Fibroblast of lung (primary cell): Measurements from ENCODE around the gene DKK3. TPM values are rescaled to one million over a fixed set of nuclear protein-coding genes. Genes with fewer than 3 reads are reported as not detected.
A peak's percentile ranks its signal among the peaks of the same experiment; 100 is the strongest.

ENCODE experiments used
- DNase-seq, 2 donors: peaks; one replicate each; pipeline versions ENCODE4 v3.0.0 to v3.0.0-alpha.2; 2010; ENCODE audit warnings: low read depth in 2 of 2
- H2AFZ ChIP-seq: 2 replicates; pipeline ENCODE4 v1.5.1; 2012; ENCODE audit warnings: low read length, control low read depth, inconsistent platforms
- H3K27ac ChIP-seq: 2 replicates; pipeline ENCODE4 v1.5.1; 2011; ENCODE audit warnings: low read length, control low read depth; ENCODE audit not compliant: insufficient read depth
- H3K27me3 ChIP-seq: 2 replicates; pipeline ENCODE4 v1.5.1; 2011; ENCODE audit warnings: mild to moderate bottlenecking, low read length; ENCODE audit not compliant: control insufficient read depth, insufficient read depth
- H3K36me3 ChIP-seq: 2 replicates; pipeline ENCODE4 v1.5.1; 2011; ENCODE audit warnings: low read length; ENCODE audit not compliant: control insufficient read depth, insufficient read depth
- H3K4me1 ChIP-seq: 2 replicates; pipeline ENCODE4 v1.5.1; 2011; ENCODE audit warnings: low read length; ENCODE audit not compliant: control insufficient read depth, insufficient read depth; ENCODE audit errors: extremely low read depth
- H3K4me2 ChIP-seq: 2 replicates; pipeline ENCODE4 v1.5.1; 2011; ENCODE audit warnings: low read length, control low read depth; ENCODE audit not compliant: insufficient read depth; ENCODE audit errors: extremely low read depth
- H3K4me3 ChIP-seq, 4 experiments: fragments of 200-600 bp in 1 of 4; sonication (generic) in 1 of 4; replicated peaks in 1 of 4; 2 replicates each; pipeline ENCODE4 v1.5.1; 2011 to 2016; ENCODE audit warnings: low read length in 4 of 4, low read depth in 3 of 4, mild to moderate bottlenecking in 3 of 4, control low read depth in 2 of 4, inconsistent platforms in 1 of 4, mixed read lengths in 1 of 4; ENCODE audit not compliant: insufficient read depth in 1 of 4; ENCODE audit errors: control extremely low read depth in 1 of 4
- H3K79me2 ChIP-seq: 2 replicates; pipeline ENCODE4 v1.5.1; 2012; ENCODE audit warnings: mild to moderate bottlenecking, low read length, inconsistent platforms; ENCODE audit not compliant: control insufficient read depth, insufficient read depth
- H3K9ac ChIP-seq: 2 replicates; pipeline ENCODE4 v1.5.1; 2011; ENCODE audit warnings: mild to moderate bottlenecking, low read length, control low read depth; ENCODE audit not compliant: insufficient read depth
- H3K9me3 ChIP-seq: 2 replicates; pipeline ENCODE4 v1.5.1; 2012; ENCODE audit warnings: low read depth, low read length; ENCODE audit not compliant: control insufficient read depth, insufficient read depth
- H4K20me1 ChIP-seq: 2 replicates; pipeline ENCODE4 v1.5.1; 2011; ENCODE audit warnings: low read length; ENCODE audit not compliant: control insufficient read depth, insufficient read depth; ENCODE audit errors: extremely low read depth
- EZH2 ChIP-seq: IDR thresholded peaks from 2 replicates; pipeline ENCODE4 v1.5.1; 2012; ENCODE audit warnings: low read length, control low read depth, mild to moderate bottlenecking; ENCODE audit errors: missing control alignments
- polyA plus RNA-seq, 2 donors: library from polyadenylated mRNA; depleted of rRNA in 1 of 2; stranded (reverse) in 1 of 2; unstranded in 1 of 2; fragments of >200 nt; gene quantifications; 2 replicates each; pipeline ENCODE4 v1.2.1, GENCODE V29; 2011 to 2012; ENCODE audit warnings: missing spikeins in 1 of 2
- total RNA-seq: library from RNA; depleted of rRNA; stranded (reverse); fragments of >200 nt; gene quantifications from 2 replicates; pipeline ENCODE4 v1.2.1, GENCODE V29; 2014
- TF ChIP-seq, protein P1 (sequence below), 2 donors: IDR thresholded peaks in 1 of 2; conservative IDR thresholded peaks in 1 of 2; 1 replicate in 1 of 2; 2 replicates in 1 of 2; pipeline ENCODE4 v1.5.1; 2011 to 2012; ENCODE audit warnings: low read length in 2 of 2, control low read depth in 1 of 2, inconsistent platforms in 1 of 2, low read depth in 1 of 2, mild to moderate bottlenecking in 1 of 2

The DKK3 gene
- total and polyA plus RNA-seq, 2 donors (not counting 1 experiment from before 2014, with no cell fraction given): 1,064 to 1,566 TPM

DNA sequence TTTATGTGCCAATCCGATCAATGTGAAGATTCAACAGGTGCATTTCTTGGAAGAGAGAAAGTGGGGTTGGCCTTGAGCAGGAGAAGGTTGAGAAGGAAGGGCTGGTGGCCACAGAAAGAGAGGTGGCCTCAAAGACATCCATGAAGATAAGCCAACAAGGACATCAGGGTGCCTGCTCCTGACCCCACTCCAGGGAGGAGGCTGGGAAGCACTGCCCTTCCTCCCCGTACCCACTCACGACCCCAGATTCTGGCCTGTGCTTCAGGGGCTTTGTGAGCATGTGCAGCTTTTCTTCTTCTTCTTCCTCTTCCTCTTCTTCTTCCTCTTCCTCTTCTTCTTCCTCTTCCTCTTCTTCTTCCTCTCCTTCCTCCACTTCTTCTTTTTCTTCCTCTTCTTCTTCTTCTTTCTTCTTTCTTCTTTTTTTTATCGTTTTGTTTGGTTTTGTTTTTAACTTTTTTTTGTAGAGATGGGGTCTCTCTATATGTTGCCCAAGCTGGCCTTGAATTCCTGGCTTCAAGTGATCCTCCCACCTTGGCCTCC is 30.3 kb downstream of the DKK3 start:
- DNase-seq: no peak
- H3K4me2 ChIP-seq: no peak overlapping the region
- no peaks in the 10 kb centered on the region for H4K20me1 ChIP-seq
- no peaks in the 10 kb centered on the region for H3K27me3 ChIP-seq
- TF ChIP-seq, protein P1, sequence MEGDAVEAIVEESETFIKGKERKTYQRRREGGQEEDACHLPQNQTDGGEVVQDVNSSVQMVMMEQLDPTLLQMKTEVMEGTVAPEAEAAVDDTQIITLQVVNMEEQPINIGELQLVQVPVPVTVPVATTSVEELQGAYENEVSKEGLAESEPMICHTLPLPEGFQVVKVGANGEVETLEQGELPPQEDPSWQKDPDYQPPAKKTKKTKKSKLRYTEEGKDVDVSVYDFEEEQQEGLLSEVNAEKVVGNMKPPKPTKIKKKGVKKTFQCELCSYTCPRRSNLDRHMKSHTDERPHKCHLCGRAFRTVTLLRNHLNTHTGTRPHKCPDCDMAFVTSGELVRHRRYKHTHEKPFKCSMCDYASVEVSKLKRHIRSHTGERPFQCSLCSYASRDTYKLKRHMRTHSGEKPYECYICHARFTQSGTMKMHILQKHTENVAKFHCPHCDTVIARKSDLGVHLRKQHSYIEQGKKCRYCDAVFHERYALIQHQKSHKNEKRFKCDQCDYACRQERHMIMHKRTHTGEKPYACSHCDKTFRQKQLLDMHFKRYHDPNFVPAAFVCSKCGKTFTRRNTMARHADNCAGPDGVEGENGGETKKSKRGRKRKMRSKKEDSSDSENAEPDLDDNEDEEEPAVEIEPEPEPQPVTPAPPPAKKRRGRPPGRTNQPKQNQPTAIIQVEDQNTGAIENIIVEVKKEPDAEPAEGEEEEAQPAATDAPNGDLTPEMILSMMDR (conservative IDR thresholded peaks at IDR 0.05 in 1 of 2, IDR thresholded peaks at IDR 0.05 in 1 of 2; ENCODE audit: low read depth in 1 of 2, low read length in 2 of 2): no peak
- no peak for TF ChIP-seq EZH2
- no peak overlapping the region for H3K9ac ChIP-seq
- H3K9me3 ChIP-seq: no peaks in the 10 kb centered on the region
- no peak overlapping the region for H2AFZ ChIP-seq
- H3K36me3 ChIP-seq: peaks cover 3% of the 10 kb centered on the region
- H3K79me2 ChIP-seq: peaks cover 14% of the 10 kb centered on the region
- H3K4me3 ChIP-seq: no peak overlapping the region
- H3K4me1 ChIP-seq: peaks cover 78% of the 10 kb centered on the region
- peak overlapping the region; percentile 95 for H3K27ac ChIP-seq

DNA sequence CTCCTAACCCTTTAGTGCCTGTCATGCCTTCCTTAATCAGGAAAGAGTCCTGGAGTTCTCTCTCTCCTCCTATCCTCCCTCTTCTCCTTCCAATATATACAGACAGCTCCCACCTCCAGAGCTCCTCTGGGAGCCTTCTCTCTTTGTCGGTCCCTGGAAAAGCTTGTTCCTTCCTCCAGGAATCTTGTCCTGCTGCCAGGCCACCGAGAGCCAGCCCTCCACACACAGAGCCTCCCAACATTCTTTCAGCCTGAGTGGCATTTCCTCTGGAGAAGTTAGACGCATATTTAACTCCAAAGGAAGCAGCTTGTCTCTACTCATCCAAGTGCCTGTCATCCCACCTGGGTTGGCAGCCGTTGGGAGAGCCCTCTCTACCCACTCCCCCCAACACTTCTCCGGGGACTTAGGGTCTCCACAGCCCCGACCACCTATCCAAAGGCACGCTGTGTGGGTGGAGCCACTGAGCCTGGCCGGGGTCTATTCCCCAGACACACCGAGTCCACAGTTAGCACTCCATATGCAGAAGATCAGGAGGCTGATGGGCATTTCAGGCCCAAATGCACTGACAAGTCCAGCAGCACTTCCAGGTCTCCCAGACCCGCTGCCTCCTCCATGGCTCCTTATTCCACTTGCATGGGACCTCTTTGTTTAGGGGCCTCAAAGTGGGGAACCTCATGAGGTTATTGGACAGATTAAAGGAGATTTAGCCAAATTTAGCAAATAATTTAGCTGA is 31.1 kb downstream of the DKK3 start:
- no peak overlapping the region for H2AFZ ChIP-seq
- peaks cover 3% of the 10 kb centered on the region for H3K36me3 ChIP-seq
- H3K4me3 ChIP-seq: peak overlapping the region in 1 of 4 experiments; percentile 9
- peak; percentile 87 to 97 for DNase-seq
- peak overlapping the region; percentile 58 for H3K9ac ChIP-seq
- H3K9me3 ChIP-seq: no peaks in the 10 kb centered on the region
- peak overlapping the region; percentile 95 for H3K27ac ChIP-seq
- H3K4me2 ChIP-seq: peak overlapping the region; percentile 69
- peaks cover 75% of the 10 kb centered on the region for H3K4me1 ChIP-seq
- no peaks in the 10 kb centered on the region for H4K20me1 ChIP-seq
- no peak for TF ChIP-seq EZH2
- TF ChIP-seq, protein P1 (conservative IDR thresholded peaks at IDR 0.05 in 1 of 2, IDR thresholded peaks at IDR 0.05 in 1 of 2; ENCODE audit: low read depth in 1 of 2, low read length in 2 of 2): no peak
- H3K27me3 ChIP-seq: no peaks in the 10 kb centered on the region
- peaks cover 14% of the 10 kb centered on the region for H3K79me2 ChIP-seq

DNA sequence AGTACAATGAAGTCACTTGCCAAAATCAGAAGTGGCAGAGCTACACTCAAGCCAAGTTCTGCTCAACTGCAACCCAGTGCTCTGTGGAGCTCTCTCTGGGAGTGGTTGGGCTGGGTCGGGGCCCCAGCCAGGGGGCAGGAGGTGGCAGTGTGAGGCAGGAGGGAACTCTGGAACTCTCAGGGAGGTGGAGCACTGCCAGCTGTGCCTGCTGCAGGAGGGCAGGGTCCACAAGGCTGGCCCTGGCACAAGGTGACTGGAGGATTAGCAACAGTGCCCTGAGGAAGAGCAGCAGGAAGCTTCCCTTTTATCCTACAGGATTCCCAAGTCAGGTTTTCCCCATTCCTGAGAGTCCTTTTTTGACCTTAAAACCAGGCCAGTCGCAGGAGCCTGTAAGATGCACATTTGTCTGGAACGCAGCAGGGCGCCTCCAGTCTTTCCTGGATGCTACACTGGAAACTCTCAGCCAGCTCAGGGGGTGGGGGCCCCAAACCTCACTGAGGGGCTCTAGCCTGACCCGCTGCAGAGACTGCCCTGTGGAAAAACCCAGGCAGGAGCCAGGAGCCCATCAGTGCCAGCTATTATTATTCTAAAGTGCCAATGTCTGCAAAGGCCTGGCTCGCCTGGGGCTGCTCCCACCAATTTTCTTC is 31.8 kb downstream of the DKK3 start:
- H3K4me2 ChIP-seq: peak overlapping the region; percentile 69
- no peak overlapping the region for H2AFZ ChIP-seq
- peaks cover 3% of the 10 kb centered on the region for H3K36me3 ChIP-seq
- peak in 1 of 2 donors; percentile 44 for DNase-seq
- no peak overlapping the region for H3K4me3 ChIP-seq
- peak overlapping the region; percentile 95 for H3K27ac ChIP-seq
- H3K4me1 ChIP-seq: peaks cover 74% of the 10 kb centered on the region
- peak overlapping the region; percentile 58 for H3K9ac ChIP-seq
- H3K9me3 ChIP-seq: no peaks in the 10 kb centered on the region
- H4K20me1 ChIP-seq: no peaks in the 10 kb centered on the region
- H3K79me2 ChIP-seq: peaks cover 13% of the 10 kb centered on the region
- no peaks in the 10 kb centered on the region for H3K27me3 ChIP-seq
- TF ChIP-seq EZH2: no peak
- TF ChIP-seq, protein P1 (conservative IDR thresholded peaks at IDR 0.05 in 1 of 2, IDR thresholded peaks at IDR 0.05 in 1 of 2; ENCODE audit: low read depth in 1 of 2, low read length in 2 of 2): no peak
